HepG2 (cell line): ENCODE measurements around the gene ZFP36L2. TPM values are rescaled to one million over a fixed set of nuclear protein-coding genes. Genes with fewer than 3 reads are reported as not detected.

Experiments used
- ARNTL ChIP-seq: sonication (generic); formaldehyde crosslinking; IDR thresholded peaks from 2 replicates; pipeline ENCODE4 v1.4.0; 2020; ENCODE audit warnings: mild to moderate bottlenecking, missing genetic modification reagents
- GATA4 ChIP-seq: sonication (generic); IDR thresholded peaks from 2 replicates; pipeline ENCODE4 v1.6.1; 2016; ENCODE audit warnings: antibody characterized with exemption, low read depth, borderline replicate concordance
- GATAD1 ChIP-seq: IDR thresholded peaks from 2 replicates; pipeline ENCODE4 v1.6.1; 2016; ENCODE audit warnings: missing genetic modification reagents, missing compliant biosample characterization
- MED8 ChIP-seq: sonication (generic); formaldehyde crosslinking; IDR thresholded peaks from 2 replicates; pipeline ENCODE4 v1.8.1; 2023; ENCODE audit warnings: mild to moderate bottlenecking, missing genetic modification reagents; ENCODE audit not compliant: insufficient replicate concordance
- NCOA2 ChIP-seq: sonication (generic); formaldehyde crosslinking; IDR thresholded peaks from 2 replicates; pipeline ENCODE4 v1.8.0; 2022; ENCODE audit warnings: inconsistent platforms
- NFATC3 ChIP-seq: sonication (generic); formaldehyde crosslinking; IDR thresholded peaks from 2 replicates; pipeline ENCODE4 v1.5.1; 2020; ENCODE audit warnings: mild to moderate bottlenecking, missing genetic modification reagents
- PRPF4 ChIP-seq: fragments of 200-400 bp; formaldehyde crosslinking; IDR thresholded peaks from 2 replicates; pipeline ENCODE4 v1.6.1; 2016; ENCODE audit warnings: low read length, low read depth; ENCODE audit not compliant: poor library complexity, severe bottlenecking
- SNAPC2 ChIP-seq: sonication (generic); formaldehyde crosslinking; IDR thresholded peaks from 2 replicates; pipeline ENCODE4 v1.8.1; 2022; ENCODE audit warnings: mild to moderate bottlenecking, missing genetic modification reagents
- THAP8 ChIP-seq: sonication (generic); formaldehyde crosslinking; IDR thresholded peaks from 2 replicates; pipeline ENCODE4 v1.5.1; 2020; ENCODE audit warnings: missing genetic modification reagents, mild to moderate bottlenecking, borderline replicate concordance
- ZFP91 ChIP-seq: sonication (generic); formaldehyde crosslinking; IDR thresholded peaks from 2 replicates; pipeline ENCODE4 v1.9.0; 2022; ENCODE audit warnings: missing genetic modification reagents, mild to moderate bottlenecking, borderline replicate concordance
- ZNF12 ChIP-seq: sonication (generic); formaldehyde crosslinking; IDR thresholded peaks from 2 replicates; pipeline ENCODE4 v1.5.0; 2020; ENCODE audit warnings: missing genetic modification reagents
- ZNF225 ChIP-seq: sonication (generic); formaldehyde crosslinking; IDR thresholded peaks from 2 replicates; pipeline ENCODE4 v1.4.0; 2020; ENCODE audit warnings: mild to moderate bottlenecking, missing genetic modification reagents
- ZNF276 ChIP-seq: sonication (generic); formaldehyde crosslinking; IDR thresholded peaks from 2 replicates; pipeline ENCODE4 v1.4.0; 2020; ENCODE audit warnings: mild to moderate bottlenecking, low read depth, missing genetic modification reagents
- ZNF296 ChIP-seq: sonication (generic); formaldehyde crosslinking; conservative IDR thresholded peaks from 2 replicates; pipeline ENCODE4 v1.5.0; 2020; ENCODE audit warnings: mild to moderate bottlenecking, missing genetic modification reagents
- ZNF430 ChIP-seq: sonication (generic); formaldehyde crosslinking; IDR thresholded peaks from 2 replicates; pipeline ENCODE4 v1.9.0; 2021; ENCODE audit warnings: mild to moderate bottlenecking, missing genetic modification reagents
- ZNF549 ChIP-seq: sonication (generic); formaldehyde crosslinking; IDR thresholded peaks from 2 replicates; pipeline ENCODE4 v1.5.0; 2020; ENCODE audit warnings: missing genetic modification reagents
- ZNF614 ChIP-seq: IDR thresholded peaks from 2 replicates; pipeline ENCODE4 v1.6.1; 2018; ENCODE audit warnings: missing biosample characterization, missing genetic modification reagents, inconsistent platforms, borderline replicate concordance
- ZNF740 ChIP-seq: sonication (generic); formaldehyde crosslinking; IDR thresholded peaks from 2 replicates; pipeline ENCODE4 v1.4.0; 2020; ENCODE audit warnings: missing genetic modification reagents
- ZSCAN25 ChIP-seq: sonication (generic); formaldehyde crosslinking; IDR thresholded peaks from 2 replicates; pipeline ENCODE4 v1.8.0; 2022; ENCODE audit warnings: mild to moderate bottlenecking, missing genetic modification reagents
- polyA plus RNA-seq, 8 experiments: library from polyadenylated mRNA; depleted of rRNA in 3 of 8; stranded (reverse) in 7 of 8; unstranded in 1 of 8; fragments of >200 nt; fragmentation: Illumina TruSeq in 4 of 8; extraction: Trizol in 4 of 8; gene quantifications; 2 replicates each; pipeline versions ENCODE4 v1.2.1 to v1.2.3, GENCODE V29; 2011 to 2016; ENCODE audit warnings: low read depth in 4 of 8, missing spikeins in 1 of 8, mixed read lengths in 1 of 8; ENCODE audit not compliant: insufficient read depth in 1 of 8
- total RNA-seq, 5 experiments: library from RNA; depleted of rRNA; stranded (reverse); fragments of >200 nt; fragmentation: Illumina TruSeq; extraction: Trizol; gene quantifications; 2 replicates each; pipeline ENCODE4 v1.2.3, GENCODE V29; 2016; ENCODE audit warnings: low read depth in 1 of 5

ZFP36L2 gene
- total and polyA plus RNA-seq, 2 of the 13 experiments (the other 11 are each of a cell fraction or from before 2014, with no cell fraction given), result 11.2 to 21.8 TPM

GRCh38 chr2:43186679-43187374 is 39.6 kb downstream of the ZFP36L2 start (continued):
- TF ChIP-seq ZNF276, result no peak
- 0 out of 2 replicates have a peak, but pooled peaks have one; percentile 48 for TF ChIP-seq ARNTL
- no peak for TF ChIP-seq ZNF296 (CRISPR knock-in tag)
- no peak for TF ChIP-seq GATA4
- TF ChIP-seq MED8 (CRISPR knock-in tag), result peak; percentile 53
- TF ChIP-seq ZNF740 (CRISPR knock-in tag), result no peak
- 0 out of 2 replicates have a peak, but pooled peaks have one; percentile 11 for TF ChIP-seq ZNF225 (CRISPR knock-in tag)
- TF ChIP-seq THAP8, result no peak
- no peak for TF ChIP-seq SNAPC2 (CRISPR knock-in tag)
- no peak for TF ChIP-seq ZNF12
- 0 out of 2 replicates have a peak, but pooled peaks have one; percentile 57 for TF ChIP-seq NFATC3 (CRISPR knock-in tag)
- no peak for TF ChIP-seq NCOA2 (CRISPR knock-in tag)
- no peak for TF ChIP-seq PRPF4
- no peak; the same call in 1 of the 2 replicates for TF ChIP-seq ZNF430
- TF ChIP-seq ZNF549 (CRISPR knock-in tag), result no peak
- TF ChIP-seq ZNF614 (CRISPR knock-in tag), result no peak
- peak; percentile 89 for TF ChIP-seq ZSCAN25
- TF ChIP-seq GATAD1 (CRISPR knock-in tag), result no peak
- TF ChIP-seq ZFP91 (CRISPR knock-in tag), result peak; percentile 39; the same call in 1 of the 2 replicates
